Dedifferentiated amniotic fluid mesenchymal stem cell (primary cell): ENCODE results near the gene ZNG1C.
"Not testable (repeated sequence)": the region's sequence is repeated elsewhere in the genome, so short reads cannot be mapped to it uniquely, and the experiment has no call there.

ENCODE experiments used
- DNase-seq: peaks from one replicate; pipeline ENCODE4 v3.0.0-alpha.2; 2016; ENCODE audit errors: extremely low spot score

ZNG1C gene

DNA sequence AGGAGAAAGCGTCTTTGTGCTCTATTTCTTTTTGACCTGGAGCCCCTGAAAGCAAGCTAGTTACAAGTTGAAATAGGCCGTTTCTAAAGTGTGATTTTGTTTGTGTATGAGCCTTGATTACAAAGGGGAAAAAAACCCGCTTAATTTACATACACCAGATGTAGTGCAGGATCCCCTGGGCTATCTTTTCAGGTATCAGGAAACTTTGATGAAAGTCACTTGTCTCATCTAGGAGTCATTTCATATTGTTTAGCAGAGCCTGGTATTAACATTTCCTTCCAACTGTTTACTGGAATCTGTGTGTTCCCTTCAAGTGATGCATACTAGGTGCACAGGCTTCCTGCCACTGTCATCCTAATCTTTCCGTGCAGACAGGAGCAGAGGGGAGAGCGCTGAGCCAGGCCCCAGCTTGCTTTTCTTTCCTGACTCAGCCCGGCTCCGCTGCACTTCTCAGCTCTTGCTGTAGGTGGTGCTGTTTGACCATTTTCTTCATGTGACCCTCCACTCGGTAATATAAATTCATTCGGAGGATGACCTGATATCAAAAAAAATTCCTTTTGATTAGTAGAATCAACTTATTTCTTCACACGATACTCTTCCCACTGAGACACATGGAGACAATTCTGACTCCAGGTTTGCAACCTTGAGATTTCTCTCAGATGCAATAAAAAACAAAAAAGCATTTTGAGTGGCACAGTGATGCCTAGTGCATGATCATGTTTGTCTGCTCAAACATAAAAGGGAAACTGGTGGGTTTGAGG, 100.7 kb downstream of the ZNG1C start:
- DNase-seq = not testable (repeated sequence)

DNA sequence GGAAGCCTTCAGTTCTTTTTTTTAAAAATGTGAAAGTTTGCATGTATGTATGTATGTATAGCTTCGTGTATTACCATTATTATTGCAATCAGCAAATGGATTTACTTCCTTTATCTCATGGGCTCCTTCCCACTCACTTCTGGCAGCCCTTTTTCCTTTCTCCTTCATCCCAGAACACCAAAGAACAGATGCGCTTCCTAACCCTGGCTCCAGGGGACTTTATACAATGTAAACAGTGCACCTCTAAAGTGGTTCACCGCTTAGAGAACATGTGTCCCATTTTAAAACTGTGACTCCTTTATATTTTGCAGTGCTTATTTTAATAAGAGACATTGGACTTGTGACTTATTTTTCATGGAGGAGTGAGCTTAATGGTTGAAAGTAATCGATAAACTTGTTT, 101.5 kb downstream of the ZNG1C start:
- not testable (repeated sequence) for DNase-seq

DNA sequence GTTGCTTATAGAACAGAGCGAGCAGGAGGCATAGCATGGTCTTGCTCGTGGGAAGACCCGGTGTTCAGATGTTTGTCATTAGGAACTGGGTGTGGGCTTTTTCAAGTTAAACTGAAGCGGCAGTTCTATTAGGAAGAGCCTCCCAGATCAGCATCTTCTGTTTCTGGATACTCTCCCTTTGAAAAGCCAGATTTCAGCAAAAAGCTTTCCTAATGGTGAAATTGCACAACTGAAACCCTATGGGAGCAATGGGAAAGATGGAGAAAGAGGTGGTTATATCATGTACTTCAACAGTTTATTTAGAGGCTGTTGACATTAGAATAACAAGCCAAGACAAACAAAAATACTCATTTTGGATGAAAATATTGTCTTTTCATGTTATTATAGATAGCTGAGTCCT, 102.2 kb downstream of the ZNG1C start:
- DNase-seq = not testable (repeated sequence)
